CD4-positive, alpha-beta memory T cell (primary cell): ENCODE results near the gene OR2K2. TPM values are rescaled to one million over a fixed set of nuclear protein-coding genes. Genes with fewer than 3 reads are reported as not detected.
A peak's percentile ranks its signal among the peaks of the same experiment; 100 is the strongest.

Source experiments
- CTCF ChIA-PET: fragments of 350-600 bp; sonication (Branson Sonifier 250); formaldehyde crosslinking; loops from one replicate; lab custom pipeline; 2021; ENCODE audit warnings: inconsistent platforms; ENCODE audit not compliant: partially characterized antibody; lab: Charles Lee
- POLR2A ChIA-PET: fragments of 350-600 bp; sonication (Branson Sonifier 250); formaldehyde crosslinking; loops from one replicate; lab custom pipeline; 2021; ENCODE audit not compliant: partially characterized antibody; lab: Charles Lee
- DNase-seq, 5 donors: peaks; one replicate each; pipeline versions ENCODE4 v3.0.0 to v3.0.0-alpha.2; 2020 to 2022; ENCODE audit warnings: mixed read lengths in 1 of 5
- H3K27ac ChIP-seq: one replicate; pipeline ENCODE4 v1.7.0; 2013; ENCODE audit warnings: low read depth, low read length
- H3K27me3 ChIP-seq: 2 replicates; pipeline ENCODE4 v1.7.0; 2013; ENCODE audit warnings: mild to moderate bottlenecking, low read length, moderate library complexity; ENCODE audit not compliant: insufficient read depth
- H3K36me3 ChIP-seq: 2 replicates; pipeline ENCODE4 v1.7.0; 2013; ENCODE audit warnings: mild to moderate bottlenecking, low read length, moderate library complexity; ENCODE audit not compliant: insufficient read depth
- H3K4me1 ChIP-seq: 2 replicates; pipeline ENCODE4 v1.7.0; 2013; ENCODE audit warnings: mild to moderate bottlenecking, low read length, moderate library complexity; ENCODE audit not compliant: insufficient read depth
- H3K4me3 ChIP-seq, 2 donors: one replicate each; pipeline ENCODE4 v1.7.0; 2013; ENCODE audit warnings: low read length in 2 of 2, mild to moderate bottlenecking in 1 of 2
- H3K9me3 ChIP-seq, 2 donors: one replicate each; pipeline ENCODE4 v1.7.0; 2013; ENCODE audit warnings: low read length in 2 of 2, control low read depth in 1 of 2; ENCODE audit not compliant: control insufficient read depth in 1 of 2
- H3K27ac Mint-ChIP-seq, 7 donors: one replicate each; pipeline ENCODE4 v1.8.0; 2020 to 2021; ENCODE audit warnings: mixed read lengths in 7 of 7, mild to moderate bottlenecking in 6 of 7, inconsistent platforms in 3 of 7, moderate library complexity in 3 of 7
- H3K27me3 Mint-ChIP-seq, 2 donors: one replicate each; pipeline ENCODE4 v1.8.0; 2020 to 2021; ENCODE audit warnings: mixed read lengths in 2 of 2
- H3K36me3 Mint-ChIP-seq, 2 donors: one replicate each; pipeline ENCODE4 v1.8.0; 2020 to 2021; ENCODE audit warnings: mixed read lengths in 2 of 2, inconsistent platforms in 1 of 2, mild to moderate bottlenecking in 1 of 2
- H3K4me1 Mint-ChIP-seq, 4 donors: one replicate each; pipeline ENCODE4 v1.8.0; 2020 to 2021; ENCODE audit warnings: mixed read lengths in 4 of 4, mild to moderate bottlenecking in 1 of 4
- H3K4me3 Mint-ChIP-seq, 8 donors: one replicate each; pipeline ENCODE4 v1.8.0; 2020 to 2021; ENCODE audit warnings: mixed read lengths in 8 of 8, mild to moderate bottlenecking in 7 of 8, moderate library complexity in 6 of 8, inconsistent platforms in 3 of 8
- H3K9me3 Mint-ChIP-seq, 8 donors: one replicate each; pipeline ENCODE4 v1.8.0; 2020 to 2021; ENCODE audit warnings: mixed read lengths in 8 of 8, mild to moderate bottlenecking in 5 of 8, inconsistent platforms in 3 of 8, moderate library complexity in 1 of 8
- intact Hi-C: fragments of 100-400 bp; cut with micrococcal nuclease; formaldehyde crosslinking; loops from one replicate; pipeline ENCODE4 v1.15.1; 2023
- polyA plus RNA-seq, 2 donors: library from polyadenylated mRNA; unstranded; fragments of 300-500 nt; fragmentation: Illumina TruSeq; gene quantifications; one replicate each; pipeline ENCODE4 v1.2.3, GENCODE V29; 2021
- total RNA-seq, 2 experiments: library from RNA; stranded (reverse); gene quantifications; one replicate each; pipeline ENCODE4 v1.2.3, GENCODE V29; 2021

Gene OR2K2
- total RNA-seq (not detected), polyA plus RNA-seq (not detected)

GRCh38 chr9:111330124-111330523, at the start of gene OR2K2:
TSS of gene OR2K2 (minus strand) at chr9:111330224. CDS start at chr9:111328433, 1,791 bp downstream.
- Histone ChIP-seq H3K4me3 (no peak within 1 kb of the TSS), H3K27me3 (no peaks in the 10 kb centered on the region), H3K9me3 (no peaks in the 10 kb centered on the region), H3K36me3 (no peaks in the 10 kb centered on the region), H3K4me1 (peaks cover 5% of the 10 kb centered on the region), H3K27ac (no peak within 1 kb of the TSS)
- no peak for DNase-seq
- H3K27me3 Mint-ChIP-seq: peaks cover 10 to 23% of the 10 kb centered on the region in 2 donors
- ChIA-PET POLR2A (no interaction called here), CTCF (no interaction called here)
- H3K36me3 Mint-ChIP-seq: no peaks in the 10 kb centered on the region
- H3K27ac Mint-ChIP-seq: no peak within 1 kb of the TSS
- peaks cover 0 to 15% (median 4%) of the 10 kb centered on the region in 4 donors for H3K4me1 Mint-ChIP-seq
- intact Hi-C loops: no loop called here
- peaks cover 0 to 4% (median 0%) of the 10 kb centered on the region in 8 donors for H3K9me3 Mint-ChIP-seq
- no peak within 1 kb of the TSS for H3K4me3 Mint-ChIP-seq

- no peak overlapping the region for H3K27ac ChIP-seq
- peaks cover 24% of the 10 kb centered on the region for H3K36me3 ChIP-seq
- no peaks in the 10 kb centered on the region for H3K9me3 ChIP-seq
- H3K4me3 ChIP-seq: no peak overlapping the region
- H3K27me3 ChIP-seq: no peaks in the 10 kb centered on the region
- no peaks in the 10 kb centered on the region for H3K27me3 Mint-ChIP-seq
- CTCF ChIA-PET: no interaction called here
- DNase-seq: no peak
- POLR2A ChIA-PET: no interaction called here
- peaks cover 80 to 84% of the 10 kb centered on the region in 2 donors for H3K36me3 Mint-ChIP-seq
- H3K4me3 Mint-ChIP-seq: no peak overlapping the region
- intact Hi-C loops: no loop called here
- peak overlapping the region in 2 of 7 donors; percentile 31 to 63 for H3K27ac Mint-ChIP-seq
- H3K4me1 ChIP-seq: no peaks in the 10 kb centered on the region
- no peaks in the 10 kb centered on the region for H3K4me1 Mint-ChIP-seq
- no peaks in the 10 kb centered on the region for H3K9me3 Mint-ChIP-seq
Observed at GRCh38 chr9:111375817-111376564, 46.0 kb upstream of the OR2K2 start.

- no peaks in the 10 kb centered on the region for H3K27me3 ChIP-seq
- Mint-ChIP-seq H3K4me1 (no peaks in the 10 kb centered on the region), H3K27me3 (no peaks in the 10 kb centered on the region), H3K36me3 (peaks cover 83 to 87% of the 10 kb centered on the region in 2 donors), H3K9me3 (no peaks in the 10 kb centered on the region), H3K4me3 (no peak overlapping the region), H3K27ac (no peak overlapping the region)
- DNase-seq: no peak
- CTCF ChIA-PET: no interaction called here
- H3K36me3 ChIP-seq: peaks cover 33% of the 10 kb centered on the region
- H3K4me3 ChIP-seq: no peak overlapping the region
- POLR2A ChIA-PET: no interaction called here
- no peaks in the 10 kb centered on the region for H3K9me3 ChIP-seq
- intact Hi-C loops: no loop called here
- H3K27ac ChIP-seq: no peak overlapping the region
- no peaks in the 10 kb centered on the region for H3K4me1 ChIP-seq
Observed at GRCh38 chr9:111375062-111375461, 45.0 kb upstream of the OR2K2 start.

- Mint-ChIP-seq H3K27ac (no peak overlapping the region), H3K9me3 (no peaks in the 10 kb centered on the region), H3K4me1 (peaks cover 0 to 1% (median 0%) of the 10 kb centered on the region in 4 donors), H3K4me3 (no peak overlapping the region), H3K36me3 (peaks cover 89 to 96% of the 10 kb centered on the region in 2 donors), H3K27me3 (no peaks in the 10 kb centered on the region)
- intact Hi-C loops: no loop called here
- Histone ChIP-seq H3K9me3 (no peaks in the 10 kb centered on the region), H3K27me3 (no peaks in the 10 kb centered on the region), H3K4me1 (no peaks in the 10 kb centered on the region), H3K36me3 (peaks cover 48% of the 10 kb centered on the region), H3K4me3 (no peak overlapping the region), H3K27ac (no peak overlapping the region)
- POLR2A ChIA-PET: no interaction called here
- DNase-seq: no peak
- CTCF ChIA-PET: no interaction called here
Observed at GRCh38 chr9:111372297-111372696, 42.3 kb upstream of the OR2K2 start.

- Mint-ChIP-seq H3K27ac (peak overlapping the region in 1 of 7 donors; percentile 29), H3K36me3 (peaks cover 88% of the 10 kb centered on the region in 2 donors), H3K4me1 (peaks cover 0 to 1% (median 0%) of the 10 kb centered on the region in 4 donors), H3K4me3 (no peak overlapping the region), H3K9me3 (no peaks in the 10 kb centered on the region), H3K27me3 (no peaks in the 10 kb centered on the region)
- Histone ChIP-seq H3K27ac (no peak overlapping the region), H3K4me3 (no peak overlapping the region), H3K9me3 (no peaks in the 10 kb centered on the region), H3K4me1 (no peaks in the 10 kb centered on the region), H3K36me3 (peaks cover 51% of the 10 kb centered on the region), H3K27me3 (no peaks in the 10 kb centered on the region)
- POLR2A ChIA-PET: no interaction called here
- DNase-seq: no peak
- CTCF ChIA-PET: no interaction called here
- intact Hi-C loops: no loop called here
Observed at GRCh38 chr9:111366978-111367377, 37.0 kb upstream of the OR2K2 start.

GRCh38 chr9:111362526-111362925, 32.5 kb upstream of the OR2K2 start:
- Mint-ChIP-seq H3K27ac (peak overlapping the region in 2 of 7 donors; percentile 45 to 65), H3K4me3 (no peak overlapping the region), H3K9me3 (no peaks in the 10 kb centered on the region), H3K27me3 (no peaks in the 10 kb centered on the region), H3K36me3 (peaks cover 60 to 67% of the 10 kb centered on the region in 2 donors), H3K4me1 (no peaks in the 10 kb centered on the region)
- DNase-seq: no peak
- POLR2A ChIA-PET: no interaction called here
- CTCF ChIA-PET: no interaction called here
- H3K4me1 ChIP-seq: no peaks in the 10 kb centered on the region
- H3K9me3 ChIP-seq: no peaks in the 10 kb centered on the region
- intact Hi-C loops: no loop called here
- H3K27me3 ChIP-seq: no peaks in the 10 kb centered on the region
- peaks cover 17% of the 10 kb centered on the region for H3K36me3 ChIP-seq
- H3K4me3 ChIP-seq: no peak overlapping the region
- H3K27ac ChIP-seq: no peak overlapping the region

- ChIA-PET CTCF (no interaction called here), POLR2A (no interaction called here)
- no peak for DNase-seq
- intact Hi-C loops: no loop called here
- H3K9me3 ChIP-seq: no peaks in the 10 kb centered on the region
- Mint-ChIP-seq H3K36me3 (peaks cover 45 to 52% of the 10 kb centered on the region in 2 donors), H3K27me3 (no peaks in the 10 kb centered on the region), H3K4me1 (no peaks in the 10 kb centered on the region), H3K27ac (no peak overlapping the region), H3K4me3 (no peak overlapping the region), H3K9me3 (peaks cover 0 to 2% (median 0%) of the 10 kb centered on the region in 8 donors)
- no peak overlapping the region for H3K4me3 ChIP-seq
- H3K36me3 ChIP-seq: peaks cover 10% of the 10 kb centered on the region
- H3K27me3 ChIP-seq: no peaks in the 10 kb centered on the region
- H3K27ac ChIP-seq: no peak overlapping the region
- no peaks in the 10 kb centered on the region for H3K4me1 ChIP-seq
Observed at GRCh38 chr9:111360881-111361280, 30.9 kb upstream of the OR2K2 start.
